HG03432 (cell line): Measurements from ENCODE around the gene NLN.
"Not testable (repeated sequence)": the region's sequence is repeated elsewhere in the genome, so short reads cannot be mapped to it uniquely, and the experiment has no call there.

Experiments
- ATAC-seq: cut with Tn5 transposase; IDR thresholded peaks from one replicate; pipeline ENCODE4 v1.9.1; 2021; ENCODE audit warnings: mild to moderate bottlenecking, moderate library complexity; ENCODE audit not compliant: unreplicated experiment

Gene NLN

DNA sequence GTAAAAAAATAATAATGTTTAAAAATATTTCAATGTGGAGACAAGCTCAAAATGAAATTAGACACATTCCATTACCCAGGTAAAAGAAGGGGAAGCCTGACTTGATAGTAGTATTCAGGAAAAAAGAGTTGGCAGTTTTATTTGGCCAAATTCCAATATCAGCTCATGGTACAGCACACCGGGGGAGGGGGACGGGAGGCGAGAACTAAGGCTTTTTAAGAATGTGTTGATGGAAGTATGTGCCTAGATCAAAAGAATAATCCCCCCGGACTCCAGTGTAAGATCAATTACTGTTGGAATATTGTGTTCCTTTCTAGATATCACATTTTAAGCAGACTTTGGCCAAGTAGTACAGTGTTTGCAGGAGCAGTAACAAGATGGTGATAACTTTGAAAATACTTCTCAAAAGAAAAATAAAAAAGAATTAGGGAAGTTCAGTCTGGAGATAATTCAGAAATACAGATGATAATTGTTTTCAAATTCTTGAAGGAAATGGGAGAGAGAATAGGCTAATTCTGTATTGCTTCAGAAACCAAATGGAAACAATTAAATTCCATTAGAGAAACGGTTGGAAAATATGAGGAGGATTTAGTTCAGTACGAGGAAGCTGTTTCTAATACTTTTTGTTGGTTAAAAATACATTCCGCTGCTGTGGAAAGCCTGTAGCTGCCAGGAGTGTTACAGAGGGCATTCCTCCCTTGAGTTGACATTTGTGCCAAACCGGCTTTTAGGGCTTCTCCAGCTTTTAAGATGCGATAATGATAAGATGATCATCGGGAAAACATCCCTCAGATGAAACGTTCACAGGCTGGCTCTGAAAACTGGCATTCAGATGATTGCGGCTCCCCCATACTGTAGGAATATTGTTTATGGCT lies 106.3 kb downstream of the NLN start:
- no peak for ATAC-seq

DNA sequence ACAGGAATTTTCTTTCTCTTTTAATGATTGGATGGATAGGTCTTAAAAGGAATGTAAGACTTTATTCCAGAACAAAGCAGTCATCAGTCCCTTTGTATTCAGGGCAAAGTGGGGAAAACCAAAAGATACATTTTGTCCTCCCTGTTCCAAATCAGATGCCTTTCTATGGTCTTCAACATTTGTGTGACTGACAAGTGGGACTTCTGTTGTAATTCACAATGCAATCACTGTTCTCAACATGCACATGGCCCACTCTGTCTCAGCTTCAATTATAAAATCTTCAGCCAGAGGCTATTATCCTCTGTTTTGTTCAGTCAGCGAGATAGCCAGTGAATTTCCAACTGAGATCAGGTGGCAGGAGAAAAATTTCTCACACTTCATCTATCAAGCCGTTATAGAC lies 108.9 kb downstream of the NLN start:
- ATAC-seq = no peak

DNA sequence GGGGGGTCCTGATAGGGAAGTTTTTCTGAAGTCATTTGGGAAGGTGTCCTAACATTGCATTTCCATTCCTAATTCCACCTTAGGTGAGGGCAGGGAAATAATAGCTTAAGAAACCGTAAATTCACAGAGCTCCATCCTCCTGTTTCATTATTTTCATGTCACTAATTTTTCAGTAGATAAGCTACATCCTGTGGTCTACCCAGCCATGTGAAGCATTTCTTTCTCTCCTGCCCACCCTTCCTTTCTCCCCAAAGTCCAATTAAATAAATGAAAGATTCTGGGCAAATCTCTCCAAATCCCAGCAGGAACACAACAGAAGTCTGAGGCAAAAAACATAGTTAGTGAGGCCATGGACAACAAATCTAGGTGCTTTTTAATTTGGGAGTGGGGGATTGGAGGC lies 109.3 kb downstream of the NLN start:
- no peak for ATAC-seq

DNA sequence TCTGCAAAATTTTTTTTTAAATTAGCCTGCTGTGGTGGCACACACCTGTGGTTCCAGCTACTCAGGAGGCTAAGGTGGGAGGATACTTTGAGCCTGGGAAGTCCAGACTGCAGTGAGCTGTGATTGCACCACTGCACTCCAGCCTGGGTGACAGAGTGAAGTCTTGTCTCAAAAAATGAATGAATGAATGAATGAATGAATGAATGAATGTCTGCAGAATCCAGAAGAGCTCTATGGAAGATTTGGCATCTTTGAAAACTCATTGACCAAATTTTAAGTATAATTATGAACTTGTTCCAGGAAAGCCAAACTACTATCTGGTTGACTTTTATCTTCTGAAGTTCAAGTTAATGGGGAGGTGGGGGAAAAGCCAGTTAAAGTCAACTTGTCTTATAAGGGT lies 110.1 kb downstream of the NLN start:
- ATAC-seq = no peak

DNA sequence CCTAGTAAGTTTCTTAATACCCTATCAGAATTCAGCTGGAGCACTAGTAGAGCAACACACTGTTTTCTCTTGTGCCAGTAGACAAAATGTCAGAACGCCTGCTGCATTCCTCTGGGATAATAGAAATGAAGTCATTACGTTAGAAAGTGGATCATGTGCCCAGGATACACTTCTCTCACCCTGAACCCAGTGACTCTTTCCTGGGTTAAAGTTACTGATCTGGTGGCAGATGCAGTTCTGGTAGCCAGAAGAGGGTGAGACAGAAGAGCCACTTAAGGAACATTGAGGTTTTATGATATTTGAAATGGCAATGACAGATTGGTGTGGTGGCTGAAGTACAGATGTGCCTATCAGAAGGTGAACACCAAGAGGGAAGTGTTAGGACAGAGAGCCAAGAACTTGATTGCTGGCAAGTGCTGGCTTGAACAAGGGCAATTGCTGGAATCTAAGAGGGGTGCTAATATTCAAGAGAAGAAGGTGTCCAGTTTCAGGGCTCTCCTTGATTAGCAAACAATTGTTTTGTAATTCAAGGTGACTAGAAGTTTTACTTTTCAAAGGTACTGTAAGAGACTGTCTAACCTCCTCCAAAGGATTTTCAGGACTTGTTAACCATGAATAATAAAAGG lies 110.7 kb downstream of the NLN start:
- ATAC-seq = no peak

DNA sequence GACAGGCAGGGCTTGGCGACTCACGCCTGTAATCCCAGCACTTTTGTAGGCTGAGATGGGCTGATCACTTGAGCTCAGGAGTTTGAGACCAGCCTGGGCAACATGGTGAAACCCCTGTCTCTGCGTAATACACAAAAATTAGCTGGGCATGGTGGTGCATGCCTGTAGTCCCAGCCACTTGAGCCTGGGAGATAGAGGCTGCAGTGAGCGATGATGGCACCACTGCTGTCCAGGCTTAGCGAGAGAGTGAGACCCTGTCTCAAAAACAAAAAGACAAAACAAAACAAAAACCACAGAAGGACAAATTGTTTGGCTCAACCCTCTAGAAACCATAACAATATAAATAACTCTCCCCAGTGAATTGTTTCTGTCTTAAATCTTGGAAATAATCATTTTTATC lies 111.8 kb downstream of the NLN start:
- no peak for ATAC-seq

DNA sequence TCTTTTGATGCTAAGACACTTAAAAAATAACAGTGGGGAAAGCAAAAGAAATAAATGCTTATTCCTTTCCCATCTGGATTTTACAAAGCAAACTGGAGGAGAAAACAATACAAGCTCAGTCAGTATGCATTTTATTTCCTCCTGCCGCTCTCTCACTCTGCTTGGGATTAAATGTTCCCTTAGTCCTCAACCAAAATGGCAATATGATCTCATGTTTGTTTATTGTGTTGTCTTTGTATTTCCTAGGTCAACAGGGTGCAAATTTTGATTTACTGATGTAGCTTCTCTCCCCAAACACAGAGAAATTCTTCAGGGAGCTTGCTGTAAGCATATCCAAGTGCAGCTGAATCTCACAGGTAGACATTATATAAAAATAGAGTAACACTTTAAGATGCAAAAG lies 112.3 kb downstream of the NLN start:
- no peak for ATAC-seq

DNA sequence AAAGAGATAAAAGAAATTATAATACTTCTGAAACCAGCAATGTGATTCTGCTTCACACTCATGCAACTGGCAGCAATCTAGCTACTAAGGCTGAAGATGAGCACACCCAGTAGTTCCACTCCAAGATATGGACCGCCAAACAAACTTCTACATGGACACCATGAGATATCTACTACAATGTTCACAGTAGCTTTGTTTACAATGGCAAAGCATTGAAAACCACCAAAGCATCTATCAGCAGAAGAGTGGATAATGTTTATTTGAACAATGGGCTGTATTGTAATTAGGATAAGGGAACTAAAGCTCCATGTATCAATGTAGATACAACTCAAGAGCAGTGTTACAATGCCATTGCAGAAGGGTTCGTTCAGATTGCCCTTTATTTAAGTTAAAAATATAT lies 113.2 kb downstream of the NLN start:
- no peak for ATAC-seq

DNA sequence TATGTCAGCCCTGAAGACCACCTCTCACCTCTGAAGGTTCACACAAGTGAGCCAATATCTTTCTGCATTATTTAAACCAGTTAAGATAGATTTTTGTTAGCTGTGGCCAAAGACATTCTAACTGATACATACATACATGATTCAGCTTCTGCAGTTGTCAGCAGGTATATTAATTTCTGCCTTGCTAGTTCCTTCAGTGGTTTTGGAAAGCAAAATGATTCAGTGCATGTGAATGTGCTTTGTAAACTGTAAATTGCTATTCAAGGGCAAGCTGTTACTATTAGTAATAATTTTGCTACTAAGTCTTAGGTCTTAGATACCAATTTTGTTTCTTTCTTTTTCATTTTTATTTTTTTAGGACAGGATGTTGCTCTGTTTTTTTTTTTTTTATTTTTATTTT lies 115.1 kb downstream of the NLN start:
- ATAC-seq = no peak

DNA sequence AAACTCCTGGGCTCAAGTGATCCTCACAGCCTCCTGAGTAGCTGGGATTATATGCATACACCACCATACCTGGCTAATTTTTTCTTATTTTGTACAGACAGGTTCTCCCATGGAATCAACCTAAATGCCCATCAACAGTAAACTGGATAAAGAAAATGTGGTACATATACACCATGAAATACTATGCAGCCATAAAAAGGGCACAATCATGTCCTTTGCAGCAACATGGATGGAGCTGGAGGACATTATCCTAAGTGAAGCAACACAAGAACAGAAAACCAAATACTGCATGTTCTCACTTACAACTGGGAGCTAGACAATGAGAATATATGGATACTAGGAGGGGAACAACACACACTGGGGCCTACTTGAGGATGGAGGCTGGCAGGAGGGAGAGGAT lies 117.2 kb downstream of the NLN start:
- not testable (repeated sequence) for ATAC-seq

DNA sequence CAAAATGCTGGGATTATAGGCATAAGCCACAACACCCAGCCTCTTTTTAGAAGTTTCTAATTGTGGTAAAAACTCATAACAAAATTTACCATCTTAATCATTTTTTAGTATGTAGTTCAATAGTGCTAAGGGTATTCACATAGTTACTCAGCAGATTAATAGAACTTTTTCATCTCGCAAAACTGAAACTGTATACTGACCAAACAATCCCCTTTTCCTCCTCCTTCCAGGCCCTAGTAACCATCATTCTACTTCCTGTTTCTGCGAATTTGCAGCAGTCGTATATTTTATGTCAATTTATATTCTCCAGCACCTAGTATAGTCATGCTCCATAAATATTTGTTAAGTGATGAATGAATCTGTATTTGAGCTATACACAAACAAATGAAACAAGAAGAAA lies 118.1 kb downstream of the NLN start:
- ATAC-seq = no peak

DNA sequence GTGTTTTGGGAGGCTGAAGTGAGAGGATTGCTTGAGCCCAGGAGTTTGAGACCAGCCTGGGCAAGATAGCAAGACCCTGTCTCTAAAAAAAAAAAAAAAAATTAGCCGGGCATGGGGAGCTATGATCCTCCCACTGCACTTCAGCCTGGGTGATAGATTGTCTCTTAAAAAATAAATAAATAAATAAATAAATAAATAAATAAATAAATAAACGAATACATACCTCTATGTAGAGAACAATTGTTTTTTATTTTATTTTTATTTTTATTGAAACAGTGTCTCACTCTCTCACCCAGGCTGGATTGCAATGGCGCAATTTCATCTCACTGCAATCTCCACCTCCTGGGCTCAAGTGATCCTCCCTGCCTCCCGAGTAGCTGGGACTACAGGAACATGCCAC lies 122.8 kb downstream of the NLN start:
- not testable (repeated sequence) for ATAC-seq

DNA sequence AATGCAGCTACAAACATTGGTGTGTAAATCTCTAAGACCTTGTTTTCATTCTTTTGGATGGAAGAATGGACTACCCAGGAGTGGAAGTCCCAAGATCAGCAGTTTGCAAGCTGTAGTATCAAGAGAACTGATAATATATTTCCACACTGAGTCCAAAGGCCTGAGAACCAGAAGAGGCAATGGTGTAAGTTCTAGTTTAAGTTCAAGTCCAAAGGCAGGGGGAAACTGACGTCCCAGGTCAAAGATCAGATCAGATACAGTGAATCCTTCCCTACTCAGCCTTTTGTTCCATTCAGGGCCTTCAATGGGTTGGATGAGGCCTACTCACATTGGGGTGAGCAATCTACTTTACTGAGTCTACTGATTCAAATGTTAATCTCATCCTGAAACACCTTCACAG lies 124.1 kb downstream of the NLN start:
- no peak for ATAC-seq

DNA sequence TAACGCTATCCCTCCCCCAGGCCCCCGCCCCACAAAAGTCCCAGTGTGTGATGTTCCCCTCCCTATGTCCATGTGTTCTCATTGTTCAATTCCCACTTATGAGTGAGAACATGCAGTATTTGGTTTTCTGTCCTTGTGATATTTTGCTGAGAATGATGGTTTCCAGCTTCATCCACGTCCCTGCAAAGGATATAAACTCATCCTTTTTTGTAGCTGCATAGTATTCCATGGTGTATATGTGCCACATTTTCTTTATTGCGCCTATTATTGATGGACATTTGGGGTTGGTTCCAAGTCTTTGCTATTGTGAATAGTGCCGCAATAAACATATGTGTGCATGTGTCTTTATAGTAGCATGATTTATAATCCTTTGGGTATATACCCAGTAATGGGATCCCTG lies 125.0 kb downstream of the NLN start:
- not testable (repeated sequence) for ATAC-seq

DNA sequence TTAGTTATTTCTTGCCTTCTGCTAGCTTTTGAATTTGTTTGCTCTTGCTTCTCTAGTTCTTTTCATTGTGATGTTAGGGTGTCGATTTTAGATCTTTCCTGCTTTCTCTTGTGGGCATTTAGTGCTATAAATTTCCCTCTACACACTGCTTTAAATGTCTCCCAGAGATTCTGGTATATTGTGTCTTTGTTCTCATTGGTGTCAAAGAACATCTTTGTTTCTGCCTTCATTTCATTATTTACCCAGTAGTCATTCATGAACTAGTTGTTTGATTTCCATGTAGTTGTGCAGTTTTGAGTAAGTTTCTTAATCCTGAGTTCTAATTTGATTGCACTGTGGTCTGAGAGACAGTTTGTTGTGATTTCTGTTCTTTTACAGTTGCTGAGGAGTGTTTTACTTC lies 127.9 kb downstream of the NLN start:
- ATAC-seq = not testable (repeated sequence)

DNA sequence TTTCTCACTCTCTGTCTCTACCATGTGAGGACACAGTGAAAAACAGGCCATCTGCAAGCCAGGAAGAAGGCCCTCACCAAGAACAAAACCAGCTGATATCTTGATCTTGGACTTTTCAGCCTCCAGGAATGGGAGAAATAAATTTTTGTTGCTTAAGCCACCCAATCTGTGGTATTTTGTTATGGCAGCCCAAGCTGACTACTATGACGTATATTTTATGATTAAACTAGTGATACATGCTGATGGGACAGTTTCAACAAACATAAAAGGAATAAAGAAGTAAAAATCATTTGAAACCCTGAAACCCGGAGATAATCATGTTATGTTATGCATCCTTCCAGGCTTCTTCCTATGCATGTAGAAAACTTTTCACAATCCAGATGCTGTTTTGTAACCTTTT lies 132.9 kb downstream of the NLN start:
- ATAC-seq = no peak

DNA sequence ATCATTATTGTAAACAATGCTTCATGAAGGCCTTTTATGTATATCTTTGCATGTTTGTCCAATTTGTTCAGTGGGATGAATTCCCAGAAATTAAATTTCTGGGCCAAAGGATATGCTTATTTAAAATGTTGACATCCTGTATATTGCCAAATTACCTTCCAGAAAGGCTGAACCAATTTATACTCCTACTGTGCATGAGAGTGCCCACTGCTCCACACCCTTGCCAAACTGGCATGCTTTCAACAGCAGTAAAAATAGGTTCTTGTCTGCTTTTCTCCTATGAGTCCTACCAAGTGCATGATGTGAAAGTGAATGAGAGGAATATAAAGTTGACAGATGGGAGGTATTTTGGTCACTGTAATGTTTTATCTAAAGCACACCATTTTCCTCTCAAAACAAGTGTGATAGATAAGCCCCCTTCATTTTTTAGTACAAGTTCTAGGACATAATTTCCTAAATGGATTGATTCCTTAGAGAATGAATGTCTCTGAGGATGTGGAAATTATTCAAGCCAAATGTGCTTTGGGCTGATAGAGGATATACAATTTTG lies 133.8 kb downstream of the NLN start:
- ATAC-seq = no peak

DNA sequence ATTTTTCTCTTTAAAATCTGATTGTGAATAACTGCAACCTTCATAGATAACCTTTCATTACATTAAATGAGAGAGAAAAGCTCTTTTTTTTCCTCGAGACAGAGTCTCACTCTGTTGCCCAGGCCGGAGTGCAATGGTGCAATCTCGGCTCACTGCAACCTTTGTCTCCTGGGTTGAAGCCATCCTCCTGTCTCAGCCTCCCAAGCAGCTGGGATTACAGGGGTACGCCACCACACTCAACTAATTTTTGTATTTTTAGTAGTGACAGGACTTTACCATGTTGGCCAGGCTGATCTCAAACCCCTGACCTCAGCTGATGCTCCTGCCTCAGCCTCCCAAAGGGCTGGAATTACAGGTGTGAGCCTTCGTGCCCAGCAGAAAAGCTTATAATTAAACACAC lies 134.5 kb downstream of the NLN start:
- ATAC-seq = no peak

DNA sequence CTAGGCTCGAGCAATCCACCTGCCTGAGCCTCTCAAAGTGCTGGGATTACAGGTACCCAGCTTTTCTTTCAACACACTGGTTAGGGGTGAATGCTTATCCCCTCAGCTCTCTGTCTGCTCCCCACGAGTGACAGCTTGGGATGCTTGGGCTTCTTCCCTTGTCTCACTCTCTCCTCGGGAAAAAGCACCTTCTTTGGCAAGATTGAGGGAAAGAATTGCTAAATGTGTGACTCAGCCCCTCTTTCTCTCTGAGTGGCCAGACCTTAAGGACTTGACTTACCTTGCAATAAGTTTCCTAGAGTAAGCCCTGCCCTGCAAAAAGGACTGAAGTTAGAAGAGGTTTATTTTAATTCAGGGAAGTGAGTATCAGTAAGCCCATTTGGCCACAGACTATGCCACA lies 136.3 kb downstream of the NLN start:
- no peak for ATAC-seq

DNA sequence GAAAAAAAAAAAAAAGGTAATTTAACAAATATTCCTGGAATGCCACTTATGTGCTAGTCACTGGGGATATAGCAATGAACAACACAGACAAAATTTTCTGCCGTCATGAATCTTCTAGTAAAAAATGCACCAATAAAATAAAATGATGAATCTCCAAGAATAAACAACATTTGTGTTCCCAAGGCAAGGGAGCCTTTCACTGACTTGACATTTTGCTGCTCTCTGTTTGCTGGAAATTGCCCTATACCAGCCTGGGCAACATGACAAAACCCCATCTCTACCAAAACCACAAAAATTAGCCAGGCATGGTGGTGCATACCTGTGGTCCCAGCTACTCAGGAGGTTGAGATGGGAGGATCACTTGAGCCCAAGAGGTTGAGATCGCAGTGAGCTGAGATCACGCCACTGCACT lies 139.8 kb downstream of the NLN start:
- no peak for ATAC-seq

DNA sequence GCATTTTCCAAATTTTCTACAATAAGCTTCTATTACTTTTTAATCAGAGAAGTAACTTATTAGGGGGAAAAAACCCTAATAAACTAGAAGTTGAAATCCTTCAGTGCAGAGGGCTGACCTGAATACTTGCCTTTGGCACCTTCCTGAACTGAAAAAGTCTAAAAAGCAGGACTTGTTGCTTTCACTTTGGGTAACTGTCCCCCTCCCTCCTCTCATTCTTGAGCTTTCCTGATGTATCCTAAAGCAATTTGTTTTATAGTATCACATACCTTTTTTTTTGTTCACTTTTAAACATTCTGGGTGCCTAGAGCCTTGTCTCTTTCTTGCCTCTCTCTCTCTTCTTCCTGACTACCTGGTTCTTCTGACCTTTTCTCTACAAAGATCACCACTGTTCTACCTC lies 140.4 kb downstream of the NLN start:
- no peak for ATAC-seq

DNA sequence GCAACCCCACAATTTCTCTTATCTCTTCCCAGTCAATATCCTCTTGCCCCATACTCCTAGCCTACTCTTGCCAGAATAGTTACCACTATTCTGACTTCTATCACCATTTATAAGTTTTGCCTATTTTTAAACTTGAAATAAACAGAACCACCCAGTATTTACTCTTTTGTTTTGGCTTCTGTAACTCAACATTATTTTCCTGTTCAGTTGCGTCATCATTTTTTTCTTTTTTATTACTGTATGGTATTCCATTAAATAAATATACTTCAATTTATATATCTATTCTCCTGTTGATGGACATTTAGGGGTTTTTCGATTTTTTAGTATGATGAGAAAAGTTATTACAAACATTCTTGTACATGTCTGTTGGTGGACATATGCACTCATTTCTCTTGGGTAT lies 141.7 kb downstream of the NLN start:
- no peak for ATAC-seq
